ENCODE data around the gene RWDD2A. TPM values are rescaled to one million over a fixed set of nuclear protein-coding genes. Genes with fewer than 3 reads are reported as not detected.

Gene RWDD2A
- total and polyA plus RNA-seq, 2 donors (not counting 1 experiment from before 2014, with no cell fraction given) = 4.6 to 6.9 TPM

- Histone ChIP-seq H3K27ac (ENCODE audit: insufficient read depth, low read length) (no peak overlapping the region), H4K20me1 (ENCODE audit: control insufficient read depth, extremely low read depth, insufficient read depth, low read length) (peaks cover 3% of the 10 kb centered on the region), H2AFZ (ENCODE audit: low read length) (no peak overlapping the region), H3K79me2 (ENCODE audit: control insufficient read depth, insufficient read depth, low read length) (no peaks in the 10 kb centered on the region), H3K27me3 (ENCODE audit: control insufficient read depth, insufficient read depth, low read length) (no peaks in the 10 kb centered on the region), H3K4me2 (ENCODE audit: extremely low read depth, insufficient read depth, low read length) (no peak overlapping the region), H3K9me3 (ENCODE audit: control insufficient read depth, insufficient read depth, low read depth, low read length) (no peaks in the 10 kb centered on the region), H3K36me3 (ENCODE audit: control insufficient read depth, insufficient read depth, low read length) (peaks cover 16% of the 10 kb centered on the region), H3K4me1 (ENCODE audit: control insufficient read depth, extremely low read depth, insufficient read depth, low read length) (no peaks in the 10 kb centered on the region), H3K4me3 (replicated peaks in 1 of 4; ENCODE audit: control extremely low read depth in 1 of 4, insufficient read depth in 1 of 4, low read depth in 3 of 4, low read length in 4 of 4) (no peak overlapping the region), H3K9ac (ENCODE audit: insufficient read depth, low read length) (no peak overlapping the region)
- TF ChIP-seq CTCF (conservative IDR thresholded peaks at IDR 0.05 in 1 of 2, IDR thresholded peaks at IDR 0.05 in 1 of 2; ENCODE audit: low read depth in 1 of 2, low read length in 2 of 2) = no peak
- TF ChIP-seq EZH2 (IDR thresholded peaks at IDR 0.05; ENCODE audit: low read length, missing control alignments) = no peak
- DNase-seq (ENCODE audit: low read depth in 2 of 2) = no peak
These were observed 25.4 kb upstream of the RWDD2A start for GRCh38 chr6:83167726-83168278.

- TF ChIP-seq CTCF (conservative IDR thresholded peaks at IDR 0.05 in 1 of 2, IDR thresholded peaks at IDR 0.05 in 1 of 2; ENCODE audit: low read depth in 1 of 2, low read length in 2 of 2) (no peak), EZH2 (IDR thresholded peaks at IDR 0.05; ENCODE audit: low read length, missing control alignments) (no peak)
- no peak overlapping the region for H2AFZ ChIP-seq (ENCODE audit: low read length)
- DNase-seq (ENCODE audit: low read depth in 2 of 2) = no peak
- H3K9ac ChIP-seq (ENCODE audit: insufficient read depth, low read length) = no peak overlapping the region
- H3K4me1 ChIP-seq (ENCODE audit: control insufficient read depth, extremely low read depth, insufficient read depth, low read length) = no peaks in the 10 kb centered on the region
- peaks cover 3% of the 10 kb centered on the region for H4K20me1 ChIP-seq (ENCODE audit: control insufficient read depth, extremely low read depth, insufficient read depth, low read length)
- no peak overlapping the region for H3K4me3 ChIP-seq (replicated peaks in 1 of 4; ENCODE audit: control extremely low read depth in 1 of 4, insufficient read depth in 1 of 4, low read depth in 3 of 4, low read length in 4 of 4)
- no peaks in the 10 kb centered on the region for H3K27me3 ChIP-seq (ENCODE audit: control insufficient read depth, insufficient read depth, low read length)
- no peaks in the 10 kb centered on the region for H3K9me3 ChIP-seq (ENCODE audit: control insufficient read depth, insufficient read depth, low read depth, low read length)
- peaks cover 21% of the 10 kb centered on the region for H3K36me3 ChIP-seq (ENCODE audit: control insufficient read depth, insufficient read depth, low read length)
- H3K79me2 ChIP-seq (ENCODE audit: control insufficient read depth, insufficient read depth, low read length) = no peaks in the 10 kb centered on the region
- no peak overlapping the region for H3K4me2 ChIP-seq (ENCODE audit: extremely low read depth, insufficient read depth, low read length)
- no peak overlapping the region for H3K27ac ChIP-seq (ENCODE audit: insufficient read depth, low read length)
These were observed 24.6 kb upstream of the RWDD2A start for GRCh38 chr6:83168556-83168955.

GRCh38 chr6:83169106-83169505, 24.1 kb upstream of the RWDD2A start:
- Histone ChIP-seq H3K4me1 (ENCODE audit: control insufficient read depth, extremely low read depth, insufficient read depth, low read length) (no peaks in the 10 kb centered on the region), H3K27ac (ENCODE audit: insufficient read depth, low read length) (no peak overlapping the region), H3K9me3 (ENCODE audit: control insufficient read depth, insufficient read depth, low read depth, low read length) (no peaks in the 10 kb centered on the region), H2AFZ (ENCODE audit: low read length) (no peak overlapping the region), H3K4me3 (replicated peaks in 1 of 4; ENCODE audit: control extremely low read depth in 1 of 4, insufficient read depth in 1 of 4, low read depth in 3 of 4, low read length in 4 of 4) (no peak overlapping the region), H3K27me3 (ENCODE audit: control insufficient read depth, insufficient read depth, low read length) (no peaks in the 10 kb centered on the region), H3K4me2 (ENCODE audit: extremely low read depth, insufficient read depth, low read length) (no peak overlapping the region), H3K36me3 (ENCODE audit: control insufficient read depth, insufficient read depth, low read length) (peaks cover 23% of the 10 kb centered on the region), H3K9ac (ENCODE audit: insufficient read depth, low read length) (no peak overlapping the region), H3K79me2 (ENCODE audit: control insufficient read depth, insufficient read depth, low read length) (no peaks in the 10 kb centered on the region), H4K20me1 (ENCODE audit: control insufficient read depth, extremely low read depth, insufficient read depth, low read length) (peaks cover 3% of the 10 kb centered on the region)
- no peak for DNase-seq (ENCODE audit: low read depth in 2 of 2)
- TF ChIP-seq CTCF (conservative IDR thresholded peaks at IDR 0.05 in 1 of 2, IDR thresholded peaks at IDR 0.05 in 1 of 2; ENCODE audit: low read depth in 1 of 2, low read length in 2 of 2) (no peak), EZH2 (IDR thresholded peaks at IDR 0.05; ENCODE audit: low read length, missing control alignments) (no peak)
